Measurements from ENCODE around the gene TNS3.
A peak's percentile ranks its signal among the peaks of the same experiment; 100 is the strongest.

Gene TNS3

GRCh38 chr7:47385536-47386125, 196.3 kb downstream of the TNS3 start:
- DNase-seq (ENCODE audit: low spot score): no peak

- no peak for DNase-seq (ENCODE audit: low spot score)
Measured at GRCh38 chr7:47384755-47385535, 197.0 kb downstream of the TNS3 start.

- no peak for DNase-seq (ENCODE audit: low spot score)
Measured at GRCh38 chr7:47383696-47384445, 198.0 kb downstream of the TNS3 start.

GRCh38 chr7:47383072-47383471, 198.8 kb downstream of the TNS3 start:
- no peak for DNase-seq (ENCODE audit: low spot score)

GRCh38 chr7:47382200-47382599, 199.7 kb downstream of the TNS3 start:
- DNase-seq (ENCODE audit: low spot score): no peak

GRCh38 chr7:47381134-47381495, 200.8 kb downstream of the TNS3 start:
- no peak for DNase-seq (ENCODE audit: low spot score)

GRCh38 chr7:47380325-47381133, 201.4 kb downstream of the TNS3 start:
- no peak for DNase-seq (ENCODE audit: low spot score)

GRCh38 chr7:47379629-47380324, 202.1 kb downstream of the TNS3 start:
- DNase-seq (ENCODE audit: low spot score): no peak

- no peak for DNase-seq (ENCODE audit: low spot score)
Measured at GRCh38 chr7:47378728-47379395, 203.0 kb downstream of the TNS3 start.

GRCh38 chr7:47377741-47378140, 204.2 kb downstream of the TNS3 start:
- DNase-seq (ENCODE audit: low spot score): no peak

GRCh38 chr7:47376991-47377616, 204.8 kb downstream of the TNS3 start:
- DNase-seq (ENCODE audit: low spot score): no peak

- DNase-seq (ENCODE audit: low spot score): no peak
Measured at GRCh38 chr7:47375121-47375938, 206.6 kb downstream of the TNS3 start.

GRCh38 chr7:47374538-47374937, 207.4 kb downstream of the TNS3 start:
- no peak for DNase-seq (ENCODE audit: low spot score)

GRCh38 chr7:47373871-47374451, 207.9 kb downstream of the TNS3 start:
- no peak for DNase-seq (ENCODE audit: low spot score)

GRCh38 chr7:47371733-47372368, 210.1 kb downstream of the TNS3 start:
- DNase-seq (ENCODE audit: low spot score): peak; percentile 48

- DNase-seq (ENCODE audit: low spot score): no peak
Measured at GRCh38 chr7:47371317-47371716, 210.6 kb downstream of the TNS3 start.

- DNase-seq (ENCODE audit: low spot score): peak; percentile 12
Measured at GRCh38 chr7:47370461-47371042, 211.4 kb downstream of the TNS3 start.

GRCh38 chr7:47369736-47370135, 212.2 kb downstream of the TNS3 start:
- DNase-seq (ENCODE audit: low spot score): no peak

All from kidney capillary endothelial cell (primary cell).